HUES6 (cell line): ENCODE data around the gene KLC1.
A peak's percentile ranks its signal among the peaks of the same experiment; 100 is the strongest.

ENCODE experiments used
- H3K27ac ChIP-seq: 2 replicates; pipeline ENCODE4 v1.7.0; 2013; ENCODE audit warnings: low read depth, mild to moderate bottlenecking, low read length, inconsistent platforms
- H3K27me3 ChIP-seq: 2 replicates; pipeline ENCODE4 v1.6.1; 2013; ENCODE audit warnings: low read length; ENCODE audit not compliant: control insufficient read depth, insufficient read depth
- H3K36me3 ChIP-seq: 2 replicates; pipeline ENCODE4 v1.6.1; 2013; ENCODE audit warnings: low read length; ENCODE audit not compliant: control insufficient read depth, insufficient read depth
- H3K4me1 ChIP-seq: 2 replicates; pipeline ENCODE4 v1.6.1; 2013; ENCODE audit warnings: low read length; ENCODE audit not compliant: control insufficient read depth, insufficient read depth
- H3K4me3 ChIP-seq: 2 replicates; pipeline ENCODE4 v1.5.1; 2013; ENCODE audit warnings: low read depth, low read length
- H3K9ac ChIP-seq: one replicate; pipeline ENCODE4 v1.6.1; 2013; ENCODE audit warnings: mild to moderate bottlenecking, low read length
- H3K9me3 ChIP-seq: 2 replicates; pipeline ENCODE4 v1.6.1; 2013; ENCODE audit warnings: low read depth, low read length; ENCODE audit not compliant: control insufficient read depth, insufficient read depth

Gene KLC1

DNA sequence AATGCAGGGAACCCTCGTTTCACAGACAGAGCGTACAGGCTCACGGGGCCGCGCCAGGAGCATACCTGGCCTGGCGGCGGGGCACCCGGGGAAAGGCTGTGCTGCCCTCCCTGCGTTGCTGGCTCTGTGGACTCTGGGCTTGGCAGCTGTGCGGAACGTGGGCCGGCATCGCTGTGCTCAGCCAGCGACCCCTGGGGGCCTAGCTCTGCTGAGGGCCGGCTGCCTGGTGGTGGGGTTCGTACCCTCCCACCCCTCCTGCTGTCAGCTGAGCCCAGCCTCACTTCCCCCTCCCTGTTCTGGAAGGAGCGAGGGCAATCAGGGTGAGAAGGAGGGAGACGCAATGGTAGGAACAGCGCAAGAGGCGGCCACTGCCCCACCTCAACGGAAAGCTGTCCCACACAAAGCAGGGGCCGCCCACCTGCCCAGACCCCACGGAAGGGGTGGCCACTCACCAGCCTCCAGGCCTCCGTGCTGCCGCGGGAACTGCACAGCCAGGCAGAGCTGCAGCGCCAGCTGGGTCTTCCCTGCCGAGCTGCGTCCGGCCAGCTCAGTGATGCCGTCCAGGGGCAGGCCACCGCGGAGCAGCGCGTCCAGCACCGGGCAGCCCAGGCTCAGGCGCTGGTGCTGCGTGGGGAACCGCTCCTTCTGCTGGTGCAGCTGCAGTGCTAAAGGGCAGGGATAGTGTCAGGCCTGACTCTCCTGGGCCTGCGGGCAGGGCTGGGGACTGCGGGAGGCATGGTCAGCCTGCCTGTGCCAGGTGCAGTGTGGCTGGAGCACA, 77.7 kb downstream of the KLC1 start:
- H3K9ac ChIP-seq, result no peak overlapping the region
- peaks cover 11% of the 10 kb centered on the region for H3K4me1 ChIP-seq
- H3K27ac ChIP-seq, result no peak overlapping the region
- H3K36me3 ChIP-seq, result peaks cover 92% of the 10 kb centered on the region
- no peaks in the 10 kb centered on the region for H3K27me3 ChIP-seq
- no peaks in the 10 kb centered on the region for H3K9me3 ChIP-seq
- no peak overlapping the region for H3K4me3 ChIP-seq

DNA sequence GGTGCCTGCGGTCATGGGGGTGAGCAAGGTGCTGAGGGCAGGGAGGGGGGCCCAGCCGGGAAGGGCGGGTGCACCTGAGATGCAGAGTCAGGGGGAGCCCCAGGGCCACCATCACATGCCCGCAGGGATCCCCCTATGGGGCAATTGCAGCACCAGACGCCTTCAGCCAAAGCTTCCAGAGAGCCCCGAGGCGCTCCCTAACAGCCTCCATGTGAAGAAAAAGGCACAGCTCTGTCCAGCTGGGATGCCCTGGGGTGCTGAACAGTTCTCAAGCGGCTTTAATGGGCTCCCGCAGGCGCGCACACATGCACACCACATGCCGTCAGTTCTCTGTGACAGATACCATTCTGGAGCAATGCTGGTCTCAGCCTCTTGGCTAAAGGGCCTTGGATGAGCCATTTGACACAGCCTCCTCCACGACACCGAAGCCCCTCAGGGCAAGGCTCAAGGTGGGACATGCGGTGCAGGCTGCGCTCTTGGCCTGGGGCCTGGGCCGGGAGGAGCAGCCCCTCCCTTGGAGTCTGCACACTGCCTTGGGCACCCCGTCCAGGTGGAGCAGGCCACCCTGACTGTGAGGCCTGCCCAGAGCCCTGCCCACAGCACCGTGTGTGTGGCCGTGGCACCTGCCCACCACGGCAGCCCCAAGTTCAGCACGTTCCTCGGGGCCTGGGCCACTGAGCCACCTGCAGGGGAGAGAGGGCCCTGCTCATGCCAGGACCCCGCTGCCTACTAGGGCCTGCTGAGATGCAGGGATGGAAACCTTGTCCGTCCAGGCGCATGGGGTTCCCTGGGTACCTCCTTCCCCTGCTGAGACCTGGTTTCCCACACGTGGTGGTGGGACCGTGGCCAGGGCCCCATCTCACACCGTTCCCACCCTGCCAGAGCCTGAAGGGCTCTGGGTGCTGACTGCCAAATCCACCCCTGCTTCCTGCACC, 78.6 kb downstream of the KLC1 start:
- Histone ChIP-seq H3K4me1 (peaks cover 20% of the 10 kb centered on the region), H3K27ac (no peak overlapping the region), H3K9ac (no peak overlapping the region), H3K4me3 (no peak overlapping the region), H3K9me3 (no peaks in the 10 kb centered on the region), H3K36me3 (peaks cover 91% of the 10 kb centered on the region), H3K27me3 (no peaks in the 10 kb centered on the region)

DNA sequence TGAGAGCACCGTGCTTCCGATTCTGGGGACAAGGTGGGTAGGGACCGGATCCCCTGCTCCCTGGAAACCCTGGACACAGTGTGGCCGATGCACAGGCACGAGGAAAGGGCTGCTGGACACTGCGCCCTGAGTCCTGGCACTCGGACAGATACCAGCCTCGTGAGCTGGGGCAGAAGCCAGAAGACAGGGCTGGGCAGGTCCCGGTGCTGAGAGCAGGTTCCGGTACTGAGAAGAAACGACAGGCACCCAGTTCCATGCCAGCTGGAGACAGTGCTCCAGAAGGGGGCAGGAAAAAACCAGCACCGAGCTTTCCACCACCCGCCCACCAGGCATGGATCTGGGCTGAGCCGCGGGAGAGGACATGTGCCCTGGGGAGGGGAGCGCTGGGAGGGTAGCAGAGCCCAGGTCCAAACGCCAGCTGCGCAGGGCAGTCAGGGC, 79.8 kb downstream of the KLC1 start:
- Histone ChIP-seq H3K4me1 (peaks cover 23% of the 10 kb centered on the region), H3K9ac (no peak overlapping the region), H3K27ac (no peak overlapping the region), H3K27me3 (no peaks in the 10 kb centered on the region), H3K9me3 (no peaks in the 10 kb centered on the region), H3K36me3 (peaks cover 81% of the 10 kb centered on the region), H3K4me3 (no peak overlapping the region)

DNA sequence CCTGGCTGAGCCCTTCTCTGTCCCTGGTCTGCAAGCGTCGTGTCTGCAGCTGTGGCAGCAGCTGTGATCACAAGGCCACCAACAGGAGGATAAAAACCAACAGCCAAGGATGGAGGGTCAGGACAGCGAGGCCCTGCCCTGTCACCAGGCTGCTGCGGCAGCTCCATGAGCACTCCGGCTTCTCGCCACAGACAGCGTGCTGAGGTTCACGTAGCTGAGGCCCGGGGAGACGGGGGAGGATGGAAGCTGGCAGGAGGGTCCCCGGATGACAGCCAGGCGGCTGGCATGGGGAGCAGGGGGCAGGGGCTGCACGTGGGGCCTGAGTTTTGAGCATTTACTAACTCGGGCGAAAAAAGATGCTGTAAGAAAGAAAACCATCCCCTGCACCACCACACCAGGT, 80.8 kb downstream of the KLC1 start:
- Histone ChIP-seq H3K27me3 (no peaks in the 10 kb centered on the region), H3K4me3 (no peak overlapping the region), H3K4me1 (peaks cover 29% of the 10 kb centered on the region), H3K9me3 (no peaks in the 10 kb centered on the region), H3K36me3 (peaks cover 73% of the 10 kb centered on the region), H3K9ac (no peak overlapping the region), H3K27ac (no peak overlapping the region)

DNA sequence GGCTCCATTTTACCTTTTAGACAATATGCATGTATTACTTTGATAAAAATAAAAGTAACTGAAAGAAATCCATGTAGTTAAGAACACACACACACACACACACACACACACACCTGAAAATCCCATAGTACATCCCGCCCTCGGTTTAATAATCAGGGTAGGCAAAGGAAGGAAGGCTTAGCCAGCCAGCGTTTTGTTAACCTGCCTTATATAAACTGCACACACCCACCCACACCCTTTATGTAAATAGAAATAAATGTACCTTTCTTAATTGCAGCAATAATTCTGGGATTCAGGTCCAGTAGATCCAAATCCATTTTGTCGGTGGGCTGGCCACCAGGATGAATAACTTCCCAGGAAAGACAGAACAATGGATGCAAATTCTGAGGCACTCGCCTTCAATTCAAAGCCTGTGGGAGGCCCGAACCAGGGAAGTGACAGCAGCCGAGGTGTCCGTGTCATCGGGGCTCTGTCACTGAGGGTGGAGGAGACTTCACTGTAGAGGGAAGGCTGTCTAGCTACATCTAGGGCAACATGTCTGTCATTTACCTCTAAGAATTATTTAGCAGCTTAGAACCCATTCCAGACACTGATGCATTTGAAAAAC, 81.9 kb downstream of the KLC1 start:
- H3K9me3 ChIP-seq, result no peaks in the 10 kb centered on the region
- peaks cover 62% of the 10 kb centered on the region for H3K36me3 ChIP-seq
- no peaks in the 10 kb centered on the region for H3K27me3 ChIP-seq
- no peak overlapping the region for H3K27ac ChIP-seq
- peaks cover 29% of the 10 kb centered on the region for H3K4me1 ChIP-seq
- H3K9ac ChIP-seq, result no peak overlapping the region
- no peak overlapping the region for H3K4me3 ChIP-seq

DNA sequence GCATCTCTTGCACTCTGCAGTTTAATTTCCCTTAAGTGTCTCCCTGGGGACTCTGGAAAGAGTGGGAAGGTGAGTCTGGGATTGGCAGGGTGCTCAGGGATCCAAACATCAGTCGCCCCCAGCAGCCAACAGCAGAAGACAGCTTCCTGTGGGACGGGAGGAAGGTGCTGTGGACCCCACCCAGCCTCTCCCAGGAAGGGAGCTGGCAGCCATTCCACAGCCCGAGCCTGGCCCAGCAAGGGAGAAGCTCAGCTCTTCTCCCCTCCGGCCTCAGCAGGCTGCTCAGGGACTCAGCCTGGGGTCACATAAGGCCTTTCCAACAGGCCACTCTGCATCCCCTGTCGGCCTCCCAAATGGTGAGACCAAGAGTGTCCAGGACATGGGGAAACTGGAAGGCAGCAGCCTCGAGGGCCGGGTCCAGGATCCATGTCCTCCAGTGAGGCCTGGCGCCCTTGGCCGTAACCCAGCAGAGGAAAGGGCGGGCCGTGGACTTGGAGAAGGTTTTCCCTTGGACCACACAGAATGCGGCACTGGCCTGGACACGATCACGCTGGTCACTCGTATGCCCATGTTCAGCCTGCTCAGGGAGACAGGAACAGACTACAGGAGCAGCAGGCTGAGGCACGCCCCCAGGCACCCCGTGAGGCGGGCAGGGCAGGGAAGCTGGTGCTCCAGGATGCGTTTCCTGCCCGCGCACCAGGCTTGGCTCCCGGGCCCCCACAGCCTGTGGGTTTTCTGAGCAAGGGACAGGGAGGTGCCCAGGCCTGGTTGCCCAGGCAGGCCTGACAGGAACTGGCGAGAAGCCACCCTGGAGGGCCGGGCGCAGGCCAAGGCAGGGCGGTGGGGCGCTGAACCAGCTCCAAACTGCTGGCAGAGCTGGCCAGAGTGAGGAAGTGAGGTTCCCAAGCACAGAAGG, 82.8 kb downstream of the KLC1 start:
- H3K9ac ChIP-seq, result no peak overlapping the region
- no peak overlapping the region for H3K4me3 ChIP-seq
- peaks cover 53% of the 10 kb centered on the region for H3K36me3 ChIP-seq
- H3K9me3 ChIP-seq, result no peaks in the 10 kb centered on the region
- no peaks in the 10 kb centered on the region for H3K27me3 ChIP-seq
- H3K27ac ChIP-seq, result no peak overlapping the region
- peaks cover 31% of the 10 kb centered on the region for H3K4me1 ChIP-seq

DNA sequence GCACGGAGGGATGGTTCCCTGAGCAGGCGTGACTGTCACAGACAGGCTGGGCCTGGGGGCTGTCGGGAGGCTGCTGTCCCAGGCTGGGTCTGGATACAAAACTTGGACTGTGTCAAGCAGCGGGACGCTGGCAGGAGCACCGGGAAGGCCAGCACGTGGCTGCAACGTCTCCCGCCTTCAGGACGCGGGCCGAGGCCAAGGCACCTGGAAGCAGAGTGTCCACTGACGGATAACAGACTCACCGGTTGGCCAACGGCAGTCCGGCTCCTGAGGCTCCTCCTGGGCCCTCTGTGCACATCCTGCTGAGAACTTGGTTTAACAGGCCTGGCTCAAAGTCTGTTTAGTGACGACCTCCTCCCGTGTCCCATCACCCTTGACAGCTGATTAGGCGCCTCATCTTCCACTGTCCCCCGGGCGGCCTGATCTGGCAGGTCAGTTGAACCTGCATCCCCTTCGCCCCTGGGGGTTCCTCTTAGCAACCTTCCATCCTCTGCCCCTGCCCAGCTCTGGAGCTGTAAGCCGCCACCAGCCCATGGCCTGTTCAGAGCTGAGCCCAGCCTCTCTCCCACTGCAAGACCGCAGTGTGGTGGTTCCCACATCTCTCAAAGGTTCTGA, 83.7 kb downstream of the KLC1 start:
- no peak overlapping the region for H3K27ac ChIP-seq
- peaks cover 44% of the 10 kb centered on the region for H3K36me3 ChIP-seq
- no peaks in the 10 kb centered on the region for H3K27me3 ChIP-seq
- H3K4me1 ChIP-seq, result peaks cover 35% of the 10 kb centered on the region
- no peak overlapping the region for H3K4me3 ChIP-seq
- no peaks in the 10 kb centered on the region for H3K9me3 ChIP-seq
- H3K9ac ChIP-seq, result no peak overlapping the region

DNA sequence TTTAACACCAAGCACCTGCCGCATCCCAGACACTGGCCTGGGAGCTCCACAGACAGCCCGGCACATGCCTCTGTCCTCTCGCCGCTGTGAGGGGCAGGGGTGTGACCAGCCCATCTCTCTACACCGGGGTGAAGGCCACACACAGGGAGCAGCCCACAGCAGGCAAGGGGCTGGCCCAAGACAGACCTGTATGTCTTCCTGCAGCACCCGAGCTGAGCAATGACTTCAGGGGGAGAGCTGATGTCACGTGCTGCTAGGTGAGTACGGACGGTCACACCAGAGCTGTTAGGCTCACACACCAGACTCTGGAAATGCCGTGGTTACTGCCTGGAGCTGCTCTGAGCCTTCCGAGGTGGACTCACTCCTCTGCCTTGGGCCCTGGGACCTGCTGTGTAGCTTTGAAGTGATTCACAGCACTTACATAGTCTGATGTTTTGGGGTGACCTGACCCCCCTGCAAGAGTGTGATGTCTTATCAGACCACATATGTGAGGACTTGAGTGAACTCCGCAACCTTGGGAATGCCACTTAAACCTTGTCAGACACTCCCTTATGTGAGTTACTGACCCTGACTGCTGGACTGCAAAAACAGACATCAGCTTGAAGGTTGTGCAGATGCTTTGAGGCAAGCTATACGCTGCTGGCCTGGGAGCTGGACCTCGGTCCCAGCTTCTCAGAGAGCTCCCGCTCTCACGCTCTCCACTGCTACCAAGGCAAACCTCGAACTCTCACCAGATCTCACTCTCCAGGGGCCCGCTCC, 84.5 kb downstream of the KLC1 start:
- Histone ChIP-seq H3K4me1 (peaks cover 35% of the 10 kb centered on the region), H3K27me3 (no peaks in the 10 kb centered on the region), H3K4me3 (no peak overlapping the region), H3K9ac (no peak overlapping the region), H3K27ac (no peak overlapping the region), H3K9me3 (no peaks in the 10 kb centered on the region), H3K36me3 (peaks cover 36% of the 10 kb centered on the region)

DNA sequence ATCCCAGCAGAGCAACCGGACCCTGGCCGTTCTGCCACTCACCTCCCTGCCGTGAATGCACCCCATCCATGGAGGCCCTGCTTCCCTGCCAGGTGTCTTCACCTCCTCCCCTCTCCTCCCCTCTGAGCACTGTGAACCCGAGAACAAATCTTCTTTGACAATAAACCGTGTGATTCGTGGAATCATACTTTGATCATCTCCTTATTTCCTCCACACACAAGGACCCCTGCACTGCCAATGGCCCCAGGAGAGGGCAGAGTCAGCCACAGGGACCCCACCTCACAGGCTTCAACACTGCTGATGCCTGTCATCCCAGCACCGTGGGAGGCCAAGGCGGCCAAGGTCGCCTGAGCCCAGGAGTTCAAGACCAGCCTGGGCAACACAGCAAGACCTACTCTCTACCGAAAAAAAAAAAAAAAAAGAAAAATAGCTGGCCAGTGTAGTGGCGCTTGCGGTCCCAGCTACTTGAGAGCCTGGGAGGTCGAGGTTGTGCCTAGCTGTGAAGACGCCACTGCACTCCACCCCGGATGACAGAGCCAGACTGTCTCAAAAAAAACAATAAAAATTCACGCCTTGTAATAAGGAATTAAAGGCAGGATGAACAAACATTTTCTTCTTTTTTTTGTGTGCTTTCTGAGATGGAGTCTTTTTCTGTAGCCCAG, 85.2 kb downstream of the KLC1 start:
- no peak overlapping the region for H3K27ac ChIP-seq

More for the DNA sequence above, 85.2 kb downstream of the KLC1 start:
- Histone ChIP-seq H3K4me1 (peaks cover 35% of the 10 kb centered on the region), H3K4me3 (peak overlapping the region; percentile 71), H3K36me3 (peaks cover 29% of the 10 kb centered on the region), H3K9me3 (no peaks in the 10 kb centered on the region), H3K27me3 (no peaks in the 10 kb centered on the region), H3K9ac (peak overlapping the region; percentile 88)
